Measurements from ENCODE around the gene PIGK.
"Not testable (repeated sequence)": the region's sequence is repeated elsewhere in the genome, so short reads cannot be mapped to it uniquely, and the experiment has no call there.

PIGK gene

GRCh38 chr1:77200806-77201205 lies 18.4 kb downstream of the PIGK start:
- DNase-seq: no peak
- in situ Hi-C loops (cut with MboI; ENCODE audit: low pct_unique_long_range_greater_than_20kb, low sequenced_read_pairs): no loop called here

GRCh38 chr1:77200293-77200692 lies 18.9 kb downstream of the PIGK start:
- DNase-seq: no peak
- in situ Hi-C loops (cut with MboI; ENCODE audit: low pct_unique_long_range_greater_than_20kb, low sequenced_read_pairs): no loop called here

- no peak for DNase-seq
- in situ Hi-C loops (cut with MboI; ENCODE audit: low pct_unique_long_range_greater_than_20kb, low sequenced_read_pairs): no loop called here
These were observed 21.9 kb downstream of the PIGK start for GRCh38 chr1:77197351-77197750.

- in situ Hi-C loops (cut with MboI; ENCODE audit: low pct_unique_long_range_greater_than_20kb, low sequenced_read_pairs): no loop called here
- no peak for DNase-seq
These were observed 25.3 kb downstream of the PIGK start for GRCh38 chr1:77193951-77194350.

GRCh38 chr1:77188770-77189169 lies 30.5 kb downstream of the PIGK start:
- in situ Hi-C loops (cut with MboI; ENCODE audit: low pct_unique_long_range_greater_than_20kb, low sequenced_read_pairs): no loop called here
- DNase-seq: peak; percentile 19

- in situ Hi-C loops (cut with MboI; ENCODE audit: low pct_unique_long_range_greater_than_20kb, low sequenced_read_pairs); DNase-seq: not testable (repeated sequence)
These were observed 32.3 kb downstream of the PIGK start for GRCh38 chr1:77186907-77187306.

- no peak for DNase-seq
- in situ Hi-C loops (cut with MboI; ENCODE audit: low pct_unique_long_range_greater_than_20kb, low sequenced_read_pairs): no loop called here
These were observed 37.1 kb downstream of the PIGK start for GRCh38 chr1:77182083-77182482.

- no peak for DNase-seq
- in situ Hi-C loops (cut with MboI; ENCODE audit: low pct_unique_long_range_greater_than_20kb, low sequenced_read_pairs): no loop called here
These were observed 39.6 kb downstream of the PIGK start for GRCh38 chr1:77179632-77180031.

GRCh38 chr1:77175230-77175844 lies 43.9 kb downstream of the PIGK start:
- peak; percentile 15 for DNase-seq

GRCh38 chr1:77170687-77171086 lies 48.5 kb downstream of the PIGK start:
- in situ Hi-C loops (cut with MboI; ENCODE audit: low pct_unique_long_range_greater_than_20kb, low sequenced_read_pairs): no loop called here
- DNase-seq: no peak

More at GRCh38 chr1:77175230-77175844, 43.9 kb downstream of the PIGK start:
- in situ Hi-C loops (cut with MboI; ENCODE audit: low pct_unique_long_range_greater_than_20kb, low sequenced_read_pairs): no loop called here

- in situ Hi-C loops (cut with MboI; ENCODE audit: low pct_unique_long_range_greater_than_20kb, low sequenced_read_pairs): no loop called here
- DNase-seq: no peak
These were observed 50.9 kb downstream of the PIGK start for GRCh38 chr1:77168358-77168757.

- in situ Hi-C loops (cut with MboI; ENCODE audit: low pct_unique_long_range_greater_than_20kb, low sequenced_read_pairs): no loop called here
- DNase-seq: no peak
These were observed 54.7 kb downstream of the PIGK start for GRCh38 chr1:77164434-77164944.

- DNase-seq; in situ Hi-C loops (cut with MboI; ENCODE audit: low pct_unique_long_range_greater_than_20kb, low sequenced_read_pairs): not testable (repeated sequence)
These were observed 59.5 kb downstream of the PIGK start for GRCh38 chr1:77159706-77160105.

- in situ Hi-C loops (cut with MboI; ENCODE audit: low pct_unique_long_range_greater_than_20kb, low sequenced_read_pairs): no loop called here
- no peak for DNase-seq
These were observed 63.0 kb downstream of the PIGK start for GRCh38 chr1:77156214-77156613.

- in situ Hi-C loops (cut with MboI; ENCODE audit: low pct_unique_long_range_greater_than_20kb, low sequenced_read_pairs): no loop called here
These were observed 73.0 kb downstream of the PIGK start for GRCh38 chr1:77146270-77146669.

GRCh38 chr1:77143529-77144121 lies 75.6 kb downstream of the PIGK start:
- in situ Hi-C loops (cut with MboI; ENCODE audit: low pct_unique_long_range_greater_than_20kb, low sequenced_read_pairs): no loop called here
- peak; percentile 29 for DNase-seq

More at GRCh38 chr1:77146270-77146669, 73.0 kb downstream of the PIGK start:
- no peak for DNase-seq

GRCh38 chr1:77139389-77139788 lies 79.8 kb downstream of the PIGK start:
- in situ Hi-C loops (cut with MboI; ENCODE audit: low pct_unique_long_range_greater_than_20kb, low sequenced_read_pairs): no loop called here
- no peak for DNase-seq

- in situ Hi-C loops (cut with MboI; ENCODE audit: low pct_unique_long_range_greater_than_20kb, low sequenced_read_pairs): no loop called here
- no peak for DNase-seq
These were observed 84.9 kb downstream of the PIGK start for GRCh38 chr1:77134359-77134758.

- in situ Hi-C loops (cut with MboI; ENCODE audit: low pct_unique_long_range_greater_than_20kb, low sequenced_read_pairs): no loop called here
- DNase-seq: no peak
These were observed 85.4 kb downstream of the PIGK start for GRCh38 chr1:77133731-77134358.

- in situ Hi-C loops (cut with MboI; ENCODE audit: low pct_unique_long_range_greater_than_20kb, low sequenced_read_pairs): no loop called here
- DNase-seq: peak; percentile 61
These were observed 92.9 kb downstream of the PIGK start for GRCh38 chr1:77126307-77126706.
